ENCODE results near the gene ADCY5. TPM values are rescaled to one million over a fixed set of nuclear protein-coding genes. Genes with fewer than 3 reads are reported as not detected.
A peak's percentile ranks its signal among the peaks of the same experiment; 100 is the strongest.

Gene ADCY5
- total RNA-seq, 1 donor from 2014 or later, result 6.8 TPM

- Histone ChIP-seq H3K36me3 (ENCODE audit: control insufficient read depth in 3 of 3, insufficient read depth in 3 of 3, low read length in 3 of 3) (no peaks in the 10 kb centered on the region), H3K27me3 (ENCODE audit: control insufficient read depth in 3 of 3, insufficient read depth in 3 of 3, low read length in 3 of 3) (peaks cover 22 to 49% (median 44%) of the 10 kb centered on the region in 3 donors), H3K9ac (ENCODE audit: low read depth in 1 of 3, low read length in 3 of 3) (no peak overlapping the region), H3K4me3 (ENCODE audit: low read length in 3 of 3) (no peak overlapping the region), H3K9me3 (ENCODE audit: control insufficient read depth in 3 of 3, low read length in 3 of 3) (no peaks in the 10 kb centered on the region), H3K27ac (ENCODE audit: low read depth, low read length) (no peak overlapping the region), H3K4me1 (ENCODE audit: control insufficient read depth in 3 of 3, insufficient read depth in 3 of 3, low read length in 3 of 3) (peaks cover 0 to 3% (median 2%) of the 10 kb centered on the region in 3 donors)
Observed at GRCh38 chr3:123348471-123349200, 100.3 kb downstream of the ADCY5 start.

GRCh38 chr3:123347691-123348264, 101.1 kb downstream of the ADCY5 start:
- Histone ChIP-seq H3K4me3 (ENCODE audit: low read length in 3 of 3) (no peak overlapping the region), H3K27me3 (ENCODE audit: control insufficient read depth in 3 of 3, insufficient read depth in 3 of 3, low read length in 3 of 3) (peaks cover 22 to 48% (median 43%) of the 10 kb centered on the region in 3 donors), H3K36me3 (ENCODE audit: control insufficient read depth in 3 of 3, insufficient read depth in 3 of 3, low read length in 3 of 3) (no peaks in the 10 kb centered on the region), H3K4me1 (ENCODE audit: control insufficient read depth in 3 of 3, insufficient read depth in 3 of 3, low read length in 3 of 3) (peaks cover 0 to 3% (median 3%) of the 10 kb centered on the region in 3 donors), H3K9ac (ENCODE audit: low read depth in 1 of 3, low read length in 3 of 3) (no peak overlapping the region), H3K27ac (ENCODE audit: low read depth, low read length) (no peak overlapping the region), H3K9me3 (ENCODE audit: control insufficient read depth in 3 of 3, low read length in 3 of 3) (no peaks in the 10 kb centered on the region)

GRCh38 chr3:123347205-123347604, 101.7 kb downstream of the ADCY5 start:
- Histone ChIP-seq H3K4me1 (ENCODE audit: control insufficient read depth in 3 of 3, insufficient read depth in 3 of 3, low read length in 3 of 3) (peaks cover 0 to 3% (median 3%) of the 10 kb centered on the region in 3 donors), H3K4me3 (ENCODE audit: low read length in 3 of 3) (no peak overlapping the region), H3K9ac (ENCODE audit: low read depth in 1 of 3, low read length in 3 of 3) (no peak overlapping the region), H3K9me3 (ENCODE audit: control insufficient read depth in 3 of 3, low read length in 3 of 3) (no peaks in the 10 kb centered on the region), H3K27me3 (ENCODE audit: control insufficient read depth in 3 of 3, insufficient read depth in 3 of 3, low read length in 3 of 3) (peaks cover 22 to 44% (median 38%) of the 10 kb centered on the region in 3 donors), H3K36me3 (ENCODE audit: control insufficient read depth in 3 of 3, insufficient read depth in 3 of 3, low read length in 3 of 3) (no peaks in the 10 kb centered on the region), H3K27ac (ENCODE audit: low read depth, low read length) (no peak overlapping the region)

GRCh38 chr3:123346021-123346420, 102.9 kb downstream of the ADCY5 start:
- Histone ChIP-seq H3K27ac (ENCODE audit: low read depth, low read length) (no peak overlapping the region), H3K4me3 (ENCODE audit: low read length in 3 of 3) (no peak overlapping the region), H3K9me3 (ENCODE audit: control insufficient read depth in 3 of 3, low read length in 3 of 3) (no peaks in the 10 kb centered on the region), H3K9ac (ENCODE audit: low read depth in 1 of 3, low read length in 3 of 3) (peak overlapping the region in 1 of 3 donors; percentile 8), H3K4me1 (ENCODE audit: control insufficient read depth in 3 of 3, insufficient read depth in 3 of 3, low read length in 3 of 3) (peaks cover 0 to 3% (median 3%) of the 10 kb centered on the region in 3 donors), H3K27me3 (ENCODE audit: control insufficient read depth in 3 of 3, insufficient read depth in 3 of 3, low read length in 3 of 3) (peaks cover 22 to 34% (median 34%) of the 10 kb centered on the region in 3 donors), H3K36me3 (ENCODE audit: control insufficient read depth in 3 of 3, insufficient read depth in 3 of 3, low read length in 3 of 3) (no peaks in the 10 kb centered on the region)

GRCh38 chr3:123344907-123345594, 103.8 kb downstream of the ADCY5 start:
- Histone ChIP-seq H3K9me3 (ENCODE audit: control insufficient read depth in 3 of 3, low read length in 3 of 3) (no peaks in the 10 kb centered on the region), H3K9ac (ENCODE audit: low read depth in 1 of 3, low read length in 3 of 3) (no peak overlapping the region), H3K27me3 (ENCODE audit: control insufficient read depth in 3 of 3, insufficient read depth in 3 of 3, low read length in 3 of 3) (peaks cover 19 to 28% (median 25%) of the 10 kb centered on the region in 3 donors), H3K4me1 (ENCODE audit: control insufficient read depth in 3 of 3, insufficient read depth in 3 of 3, low read length in 3 of 3) (peaks cover 0 to 3% (median 3%) of the 10 kb centered on the region in 3 donors), H3K36me3 (ENCODE audit: control insufficient read depth in 3 of 3, insufficient read depth in 3 of 3, low read length in 3 of 3) (no peaks in the 10 kb centered on the region), H3K4me3 (ENCODE audit: low read length in 3 of 3) (no peak overlapping the region), H3K27ac (ENCODE audit: low read depth, low read length) (no peak overlapping the region)

GRCh38 chr3:123344175-123344906, 104.5 kb downstream of the ADCY5 start:
- Histone ChIP-seq H3K4me3 (ENCODE audit: low read length in 3 of 3) (no peak overlapping the region), H3K9me3 (ENCODE audit: control insufficient read depth in 3 of 3, low read length in 3 of 3) (no peaks in the 10 kb centered on the region), H3K36me3 (ENCODE audit: control insufficient read depth in 3 of 3, insufficient read depth in 3 of 3, low read length in 3 of 3) (no peaks in the 10 kb centered on the region), H3K27me3 (ENCODE audit: control insufficient read depth in 3 of 3, insufficient read depth in 3 of 3, low read length in 3 of 3) (peaks cover 12 to 21% (median 18%) of the 10 kb centered on the region in 3 donors), H3K4me1 (ENCODE audit: control insufficient read depth in 3 of 3, insufficient read depth in 3 of 3, low read length in 3 of 3) (peaks cover 0 to 3% (median 3%) of the 10 kb centered on the region in 3 donors), H3K9ac (ENCODE audit: low read depth in 1 of 3, low read length in 3 of 3) (no peak overlapping the region), H3K27ac (ENCODE audit: low read depth, low read length) (no peak overlapping the region)

- Histone ChIP-seq H3K4me3 (ENCODE audit: low read length in 3 of 3) (no peak overlapping the region), H3K4me1 (ENCODE audit: control insufficient read depth in 3 of 3, insufficient read depth in 3 of 3, low read length in 3 of 3) (peaks cover 0 to 3% (median 3%) of the 10 kb centered on the region in 3 donors), H3K9ac (ENCODE audit: low read depth in 1 of 3, low read length in 3 of 3) (no peak overlapping the region), H3K27ac (ENCODE audit: low read depth, low read length) (no peak overlapping the region), H3K9me3 (ENCODE audit: control insufficient read depth in 3 of 3, low read length in 3 of 3) (no peaks in the 10 kb centered on the region), H3K36me3 (ENCODE audit: control insufficient read depth in 3 of 3, insufficient read depth in 3 of 3, low read length in 3 of 3) (no peaks in the 10 kb centered on the region), H3K27me3 (ENCODE audit: control insufficient read depth in 3 of 3, insufficient read depth in 3 of 3, low read length in 3 of 3) (peaks cover 6 to 13% (median 10%) of the 10 kb centered on the region in 3 donors)
Observed at GRCh38 chr3:123343296-123344174, 105.4 kb downstream of the ADCY5 start.

- no peak overlapping the region for H3K27ac ChIP-seq (ENCODE audit: low read depth, low read length)
- no peak overlapping the region for H3K9ac ChIP-seq (ENCODE audit: low read depth in 1 of 3, low read length in 3 of 3)
- H3K9me3 ChIP-seq (ENCODE audit: control insufficient read depth in 3 of 3, low read length in 3 of 3), result no peaks in the 10 kb centered on the region
- H3K27me3 ChIP-seq (ENCODE audit: control insufficient read depth in 3 of 3, insufficient read depth in 3 of 3, low read length in 3 of 3), result peaks cover 0 to 5% (median 1%) of the 10 kb centered on the region in 3 donors
- no peak overlapping the region for H3K4me3 ChIP-seq (ENCODE audit: low read length in 3 of 3)
- no peaks in the 10 kb centered on the region for H3K36me3 ChIP-seq (ENCODE audit: control insufficient read depth in 3 of 3, insufficient read depth in 3 of 3, low read length in 3 of 3)
- peaks cover 0 to 3% (median 3%) of the 10 kb centered on the region in 3 donors for H3K4me1 ChIP-seq (ENCODE audit: control insufficient read depth in 3 of 3, insufficient read depth in 3 of 3, low read length in 3 of 3)
Observed at GRCh38 chr3:123342631-123343080, 106.2 kb downstream of the ADCY5 start.

Measured in skeletal muscle tissue (tissue), 4 donors.